GM23338 (cell line): ENCODE measurements around the gene RANBP1. TPM values are rescaled to one million over a fixed set of nuclear protein-coding genes. Genes with fewer than 3 reads are reported as not detected.

Experiments
- ATAC-seq: fragments of 200-7000 bp; cut with Tn5 transposase; 3 replicates; pipeline ENCODE4 v1.9.1; 2020
- DNase-seq: peaks from one replicate; pipeline ENCODE4 v3.0.0-alpha.2; 2015; ENCODE audit warnings: low spot score
- H2AFZ ChIP-seq: fragments of 200-600 bp; sonication (generic); 2 replicates; pipeline ENCODE4 v1.8.0; 2016; ENCODE audit warnings: antibody characterized with exemption, mild to moderate bottlenecking, moderate library complexity
- H3F3A ChIP-seq: fragments of 200-600 bp; sonication (generic); replicated peaks from 2 replicates; pipeline ENCODE4 v1.8.0; 2017; ENCODE audit warnings: antibody characterized with exemption, mixed run types, low read depth
- H3K27ac ChIP-seq: fragments of 200-600 bp; sonication (generic); 2 replicates; pipeline ENCODE4 v1.6.1; 2016; ENCODE audit warnings: low read depth
- H3K27me3 ChIP-seq: fragments of 200-600 bp; sonication (generic); 2 replicates; pipeline ENCODE4 v1.8.0; 2016; ENCODE audit warnings: mild to moderate bottlenecking, mixed run types, moderate library complexity; ENCODE audit not compliant: insufficient read depth
- H3K36me3 ChIP-seq: fragments of 200-600 bp; sonication (generic); 2 replicates; pipeline ENCODE4 v1.8.0; 2016; ENCODE audit warnings: mild to moderate bottlenecking; ENCODE audit not compliant: insufficient read depth
- H3K4me1 ChIP-seq: fragments of 200-600 bp; sonication (generic); 2 replicates; pipeline ENCODE4 v1.8.0; 2016; ENCODE audit warnings: mild to moderate bottlenecking, moderate library complexity; ENCODE audit not compliant: insufficient read depth
- H3K4me2 ChIP-seq: fragments of 200-600 bp; sonication (generic); 2 replicates; pipeline ENCODE4 v1.7.1; 2017; ENCODE audit warnings: mixed run types
- H3K4me3 ChIP-seq: fragments of 200-600 bp; sonication (generic); 2 replicates; pipeline ENCODE4 v1.6.1; 2016; ENCODE audit warnings: mixed run types
- H3K79me2 ChIP-seq: fragments of 200-600 bp; sonication (generic); replicated peaks from 2 replicates; pipeline ENCODE4 v1.8.0; 2017; ENCODE audit warnings: mild to moderate bottlenecking; ENCODE audit not compliant: insufficient read depth
- H3K9me2 ChIP-seq: fragments of 200-600 bp; sonication (generic); 2 replicates; pipeline ENCODE4 v1.8.0; 2017; ENCODE audit not compliant: insufficient read depth
- H4K20me1 ChIP-seq: fragments of 200-600 bp; sonication (generic); replicated peaks from 2 replicates; pipeline ENCODE4 v1.8.0; 2017; ENCODE audit warnings: mild to moderate bottlenecking; ENCODE audit not compliant: insufficient read depth
- H3K27ac Mint-ChIP-seq: 2 replicates; pipeline ENCODE4 v1.8.0; 2020; ENCODE audit warnings: inconsistent platforms, mild to moderate bottlenecking, moderate library complexity, mixed read lengths
- H3K27me3 Mint-ChIP-seq: 3 replicates; pipeline ENCODE4 v1.8.0; 2022; ENCODE audit warnings: low read depth, mild to moderate bottlenecking, moderate library complexity, mixed read lengths, inconsistent platforms; ENCODE audit not compliant: insufficient read depth, poor library complexity
- H3K36me3 Mint-ChIP-seq: 3 replicates; pipeline ENCODE4 v1.8.0; 2021; ENCODE audit warnings: low read depth, mild to moderate bottlenecking, inconsistent platforms, moderate library complexity, mixed read lengths
- H3K4me1 Mint-ChIP-seq: 3 replicates; pipeline ENCODE4 v1.8.0; 2020; ENCODE audit warnings: mild to moderate bottlenecking, inconsistent platforms, mixed read lengths
- H3K4me3 Mint-ChIP-seq: 3 replicates; pipeline ENCODE4 v1.8.0; 2021; ENCODE audit warnings: moderate library complexity, mild to moderate bottlenecking, inconsistent platforms, mixed read lengths
- H3K9me3 Mint-ChIP-seq: 3 replicates; pipeline ENCODE4 v1.8.0; 2020; ENCODE audit warnings: moderate library complexity, mild to moderate bottlenecking, inconsistent platforms, mixed read lengths
- CREB1 ChIP-seq: fragments of 250-450 bp; sonication (Bioruptor Pico); IDR thresholded peaks from 2 replicates; pipeline ENCODE4 v1.5.0; 2020; ENCODE audit warnings: low read depth, mild to moderate bottlenecking, moderate library complexity
- CTCF ChIP-seq, 2 experiments: fragments of 200-600 bp in 1 of 2; sonication (generic) in 1 of 2; conservative IDR thresholded peaks; 2 replicates each; pipeline versions ENCODE4 v1.5.1 to v1.6.1; 2016 to 2017; ENCODE audit warnings: antibody characterized with exemption in 2 of 2, low read depth in 2 of 2, mild to moderate bottlenecking in 2 of 2, moderate library complexity in 1 of 2
- ETS1 ChIP-seq: IDR thresholded peaks from 2 replicates; pipeline ENCODE4 v1.6.1; 2016; ENCODE audit warnings: antibody characterized with exemption
- EZH2 ChIP-seq: fragments of 200-600 bp; sonication (generic); IDR thresholded peaks from one replicate; pipeline ENCODE4 v1.8.0; 2017; ENCODE audit warnings: antibody characterized with exemption, mild to moderate bottlenecking, low read depth; ENCODE audit not compliant: unreplicated experiment
- EZH2phosphoT487 ChIP-seq: fragments of 200-600 bp; sonication (generic); IDR thresholded peaks from one replicate; pipeline ENCODE4 v1.8.1; 2018; ENCODE audit warnings: antibody characterized with exemption; ENCODE audit not compliant: unreplicated experiment
- JUNB ChIP-seq: IDR thresholded peaks from one replicate; pipeline ENCODE4 v1.6.1; 2016; ENCODE audit warnings: antibody characterized with exemption; ENCODE audit not compliant: unreplicated experiment
- NANOG ChIP-seq: IDR thresholded peaks from 2 replicates; pipeline ENCODE4 v1.6.1; 2016; ENCODE audit warnings: antibody characterized with exemption, borderline replicate concordance
- POLR2AphosphoS5 ChIP-seq: IDR thresholded peaks from 2 replicates; pipeline ENCODE4 v1.6.1; 2016; ENCODE audit warnings: antibody characterized with exemption, low read depth
- REST ChIP-seq: IDR thresholded peaks from one replicate; pipeline ENCODE4 v1.6.1; 2018; ENCODE audit warnings: antibody characterized with exemption; ENCODE audit not compliant: unreplicated experiment
- STAT1 ChIP-seq: IDR thresholded peaks from one replicate; pipeline ENCODE4 v1.6.1; 2016; ENCODE audit warnings: antibody characterized with exemption; ENCODE audit not compliant: unreplicated experiment
- ZNF114 ChIP-seq: fragments of 250-450 bp; sonication (Bioruptor Pico); IDR thresholded peaks from 2 replicates; pipeline ENCODE4 v1.5.0; 2020; ENCODE audit warnings: mild to moderate bottlenecking, moderate library complexity
- ZNF331 ChIP-seq: fragments of 250-450 bp; sonication (Bioruptor Pico); IDR thresholded peaks from 2 replicates; pipeline ENCODE4 v1.5.0; 2020; ENCODE audit warnings: low read depth, mild to moderate bottlenecking, moderate library complexity
- ZNF462 ChIP-seq: fragments of 250-450 bp; sonication (Bioruptor Pico); IDR thresholded peaks from 2 replicates; pipeline ENCODE4 v1.5.0; 2020; ENCODE audit warnings: mild to moderate bottlenecking, moderate library complexity
- polyA plus RNA-seq: library from polyadenylated mRNA; unstranded; fragments of >200 nt; fragmentation: Nextera tagmentation; extraction: Ambion mirVana; gene quantifications from 2 replicates; pipeline ENCODE4 v1.2.1, GENCODE V29; 2016
- total RNA-seq: library from RNA; depleted of rRNA; stranded (reverse); fragments of >200 nt; shearing (Covaris generic); gene quantifications from 2 replicates; pipeline ENCODE4 v1.2.3, GENCODE V29; 2014

The RANBP1 gene
- total and polyA plus RNA-seq, 2 experiments from 2014 or later, result 1,014 to 1,206 TPM

- Mint-ChIP-seq H3K4me1 (no peaks in the 10 kb centered on the region), H3K4me3 (no peak overlapping the region), H3K27me3 (peaks cover 10% of the 10 kb centered on the region), H3K27ac (no peak overlapping the region), H3K36me3 (no peaks in the 10 kb centered on the region), H3K9me3 (no peaks in the 10 kb centered on the region)
- ATAC-seq (no peak), DNase-seq (no peak)
- Histone ChIP-seq H3K4me1 (no peaks in the 10 kb centered on the region), H3K27me3 (no peaks in the 10 kb centered on the region), H3K9me2 (no peaks in the 10 kb centered on the region), H3K36me3 (no peaks in the 10 kb centered on the region), H4K20me1 (no peaks in the 10 kb centered on the region), H3F3A (no peaks in the 10 kb centered on the region), H3K27ac (no peak overlapping the region), H2AFZ (no peak overlapping the region), H3K79me2 (no peaks in the 10 kb centered on the region), H3K4me3 (no peak overlapping the region), H3K4me2 (no peak overlapping the region)
- no peak for TF ChIP-seq NANOG
- no peak for TF ChIP-seq CREB1 (CRISPR knock-in tag)
- no peak for TF ChIP-seq CTCF (conservative IDR thresholded peaks at IDR 0.05; ENCODE audit: low read depth in 2 of 2)
- no peak for TF ChIP-seq POLR2AphosphoS5
- TF ChIP-seq ZNF462, result no peak
- TF ChIP-seq EZH2phosphoT487, result no peak
- TF ChIP-seq REST, result no peak
- no peak for TF ChIP-seq EZH2
- TF ChIP-seq ZNF331, result no peak
- no peak for TF ChIP-seq JUNB
- no peak for TF ChIP-seq ETS1
- TF ChIP-seq STAT1, result no peak
- TF ChIP-seq ZNF114 (CRISPR knock-in tag), result no peak
Observed at GRCh38 chr22:20173772-20174171, 57.9 kb downstream of the RANBP1 start.
